K562 (cell line): Measurements from ENCODE around the gene SLC2A4.

Source experiments
- HNRNPLL ChIP-seq: fragments of 200-400 bp; formaldehyde crosslinking; IDR thresholded peaks from 2 replicates; pipeline ENCODE4 v1.6.1; 2017; ENCODE audit warnings: low read length, low read depth, mild to moderate bottlenecking; ENCODE audit not compliant: poor library complexity, severe bottlenecking
- JUND ChIP-seq, 2 experiments: IDR thresholded peaks; 2 replicates in 1 of 2; 3 replicates in 1 of 2; pipeline ENCODE4 v1.6.1; 2011; ENCODE audit warnings: borderline replicate concordance in 2 of 2, low read depth in 2 of 2, low read length in 2 of 2, improper control_type of control experiment in 1 of 2, missing biosample characterization in 1 of 2, missing genetic modification characterization in 1 of 2, missing genetic modification reagents in 1 of 2

DNA sequence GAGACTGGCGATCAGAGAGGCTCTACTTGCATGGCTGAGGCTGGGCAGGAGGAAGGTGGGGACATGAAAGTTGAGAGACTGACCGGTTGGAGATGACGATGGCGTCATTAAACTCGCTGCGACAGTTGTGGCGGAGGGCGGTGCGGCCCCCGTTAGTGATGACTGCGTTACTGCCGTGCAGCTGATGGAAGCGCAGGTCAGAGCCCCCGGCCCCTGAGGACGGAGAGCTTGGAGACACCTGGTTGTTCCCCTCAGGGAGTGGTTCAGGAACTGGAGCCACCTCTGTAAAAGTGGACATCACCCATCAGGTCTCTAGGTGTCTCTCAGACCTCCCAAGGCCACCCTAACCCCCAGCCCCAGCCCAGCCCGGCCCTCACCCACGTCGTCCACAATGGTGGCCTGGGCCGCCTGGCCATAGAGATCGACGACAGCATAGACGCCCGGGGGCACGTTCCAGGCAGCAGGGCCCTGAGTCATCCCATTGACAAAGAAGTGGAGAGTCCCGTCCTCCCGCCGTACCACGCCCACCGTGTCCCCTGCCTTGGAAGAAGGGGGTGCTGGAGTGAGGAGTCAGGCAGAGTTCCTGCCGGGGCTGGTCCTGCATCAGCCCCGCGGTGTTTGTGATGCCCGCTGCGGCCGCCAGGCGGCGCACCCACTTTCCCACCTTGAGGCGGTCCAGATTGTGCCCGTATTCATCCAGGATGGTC, 42.4 kb downstream of the SLC2A4 start:
- TF ChIP-seq JUND (IDR thresholded peaks at IDR 0.05; ENCODE audit: borderline replicate concordance, low read depth, low read length) (no peak), JUND (tag; IDR thresholded peaks at IDR 0.05; ENCODE audit: borderline replicate concordance, low read depth, low read length) (no peak), HNRNPLL (no peak)
